ENCODE results near the gene GABRB1. TPM values are rescaled to one million over a fixed set of nuclear protein-coding genes. Genes with fewer than 3 reads are reported as not detected.
A peak's percentile ranks its signal among the peaks of the same experiment; 100 is the strongest.

The GABRB1 gene
- not detected for polyA plus RNA-seq

DNA sequence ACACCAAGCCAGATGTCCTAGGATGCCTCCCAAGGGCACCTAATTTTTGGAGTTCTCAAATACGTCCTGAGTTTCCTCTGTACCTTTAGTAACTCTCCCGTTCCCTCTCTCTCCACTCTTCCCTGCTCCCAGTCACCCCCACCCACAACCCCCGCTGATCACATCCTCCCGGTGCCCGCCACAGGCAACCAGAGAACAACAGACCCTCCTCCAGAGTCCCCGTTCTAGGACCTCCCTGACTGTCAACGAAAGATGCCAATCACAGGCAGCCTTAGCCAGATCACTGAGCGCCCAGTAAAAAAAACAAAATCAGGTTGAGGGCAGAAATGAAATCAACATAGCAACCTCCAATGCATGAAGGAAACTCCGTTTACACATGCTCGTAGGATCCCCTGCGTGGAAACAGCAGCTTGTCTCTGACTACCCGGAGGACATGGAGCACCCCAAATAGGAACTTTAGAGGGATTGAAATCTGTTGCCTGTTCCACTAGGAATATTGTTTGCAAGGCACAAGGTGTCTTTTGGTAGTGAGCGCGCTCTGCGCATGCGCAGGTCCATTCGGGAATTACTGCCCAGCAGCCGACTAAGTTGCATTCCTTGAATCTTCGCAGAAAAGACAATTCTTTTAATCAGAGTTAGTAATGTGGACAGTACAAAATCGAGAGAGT is at the start of gene GABRB1:
TSS of gene GABRB1 (plus strand) at position 557 of the 668 bp plus-strand sequence.
- Histone ChIP-seq H3K4me3 (ENCODE audit: low read depth in 1 of 2, low read length in 2 of 2) (peak within 1 kb of the TSS; percentile 35 to 59), H3K27me3 (ENCODE audit: control insufficient read depth in 1 of 2, insufficient read depth in 2 of 2, low read length in 2 of 2) (no peaks in the 10 kb centered on the region), H3K36me3 (ENCODE audit: control insufficient read depth in 2 of 2, insufficient read depth in 2 of 2, low read length in 1 of 2) (no peaks in the 10 kb centered on the region), H3K9me3 (ENCODE audit: control insufficient read depth in 2 of 2, insufficient read depth in 1 of 2, low read depth in 1 of 2, low read length in 1 of 2) (no peaks in the 10 kb centered on the region), H3K4me1 (ENCODE audit: control insufficient read depth in 2 of 2, insufficient read depth in 2 of 2, low read length in 1 of 2) (peaks cover 0 to 11% of the 10 kb centered on the region in 2 donors), H3K27ac (ENCODE audit: low read depth in 2 of 2, low read length in 1 of 2) (no peak within 1 kb of the TSS)
- 5 to 7% methylated on average over 20 of the region's 20 CpGs for WGBS, 2 donors

GRCh38 chr4:46984781-46985180 is 46.6 kb upstream of the GABRB1 start:
- H3K4me3 ChIP-seq (ENCODE audit: low read depth in 1 of 2, low read length in 2 of 2) = no peak overlapping the region
- no peaks in the 10 kb centered on the region for H3K4me1 ChIP-seq (ENCODE audit: control insufficient read depth in 2 of 2, insufficient read depth in 2 of 2, low read length in 1 of 2)
- WGBS, 2 donors = 87 to 92% methylated on average over 1 of the region's 1 CpG
- no peaks in the 10 kb centered on the region for H3K36me3 ChIP-seq (ENCODE audit: control insufficient read depth in 2 of 2, insufficient read depth in 2 of 2, low read length in 1 of 2)
- no peaks in the 10 kb centered on the region for H3K9me3 ChIP-seq (ENCODE audit: control insufficient read depth in 2 of 2, insufficient read depth in 1 of 2, low read depth in 1 of 2, low read length in 1 of 2)
- H3K27ac ChIP-seq (ENCODE audit: low read depth in 2 of 2, low read length in 1 of 2) = no peak overlapping the region
- no peaks in the 10 kb centered on the region for H3K27me3 ChIP-seq (ENCODE audit: control insufficient read depth in 1 of 2, insufficient read depth in 2 of 2, low read length in 2 of 2)

- Histone ChIP-seq H3K27ac (ENCODE audit: low read depth in 2 of 2, low read length in 1 of 2) (no peak overlapping the region), H3K27me3 (ENCODE audit: control insufficient read depth in 1 of 2, insufficient read depth in 2 of 2, low read length in 2 of 2) (no peaks in the 10 kb centered on the region), H3K4me3 (ENCODE audit: low read depth in 1 of 2, low read length in 2 of 2) (no peak overlapping the region), H3K4me1 (ENCODE audit: control insufficient read depth in 2 of 2, insufficient read depth in 2 of 2, low read length in 1 of 2) (no peaks in the 10 kb centered on the region), H3K36me3 (ENCODE audit: control insufficient read depth in 2 of 2, insufficient read depth in 2 of 2, low read length in 1 of 2) (no peaks in the 10 kb centered on the region), H3K9me3 (ENCODE audit: control insufficient read depth in 2 of 2, insufficient read depth in 1 of 2, low read depth in 1 of 2, low read length in 1 of 2) (no peaks in the 10 kb centered on the region)
- WGBS, 2 donors = 57 to 72% methylated on average over 3 of the region's 3 CpGs
Measured at GRCh38 chr4:46986922-46987638, 44.3 kb upstream of the GABRB1 start.

DNA sequence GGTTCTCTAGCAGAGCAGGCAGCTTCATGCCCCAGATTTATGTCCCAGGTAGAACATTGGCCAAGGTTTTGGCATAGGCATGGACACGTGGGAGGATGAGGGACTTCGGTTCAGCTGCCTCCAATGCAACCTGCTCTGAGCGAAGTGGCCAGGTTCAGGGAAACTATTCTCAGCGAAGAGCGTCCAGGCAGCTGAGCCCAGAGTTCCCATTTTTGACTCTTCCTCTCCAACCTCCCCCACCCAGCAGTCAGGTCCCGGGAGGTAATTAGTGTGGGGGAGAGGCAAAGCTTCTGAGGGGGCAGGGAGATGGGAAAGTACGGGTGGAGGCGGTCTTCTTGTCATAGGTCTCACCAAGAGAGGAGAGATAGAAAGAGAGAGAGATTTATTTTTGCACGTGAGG is 39.0 kb upstream of the GABRB1 start:
- H3K4me3 ChIP-seq (ENCODE audit: low read depth in 1 of 2, low read length in 2 of 2) = no peak overlapping the region
- 19 to 24% methylated on average over 9 of the region's 9 CpGs for WGBS, 2 donors
- H3K4me1 ChIP-seq (ENCODE audit: control insufficient read depth in 2 of 2, insufficient read depth in 2 of 2, low read length in 1 of 2) = peaks cover 0 to 3% of the 10 kb centered on the region in 2 donors
- peaks cover 0 to 3% of the 10 kb centered on the region in 2 donors for H3K27me3 ChIP-seq (ENCODE audit: control insufficient read depth in 1 of 2, insufficient read depth in 2 of 2, low read length in 2 of 2)
- no peak overlapping the region for H3K27ac ChIP-seq (ENCODE audit: low read depth in 2 of 2, low read length in 1 of 2)
- H3K36me3 ChIP-seq (ENCODE audit: control insufficient read depth in 2 of 2, insufficient read depth in 2 of 2, low read length in 1 of 2) = no peaks in the 10 kb centered on the region
- H3K9me3 ChIP-seq (ENCODE audit: control insufficient read depth in 2 of 2, insufficient read depth in 1 of 2, low read depth in 1 of 2, low read length in 1 of 2) = peaks cover 0 to 4% of the 10 kb centered on the region in 2 donors

GRCh38 chr4:46993075-46994006 is 38.0 kb upstream of the GABRB1 start, which contains the start of gene GABRA4:
Gene GABRA4 (minus strand): TSS chr4:46993581. CDS start chr4:46993424, 157 bp downstream.
- Histone ChIP-seq H3K4me3 (ENCODE audit: low read depth in 1 of 2, low read length in 2 of 2) (peak within 1 kb of the TSS; percentile 36 to 42), H3K4me1 (ENCODE audit: control insufficient read depth in 2 of 2, insufficient read depth in 2 of 2, low read length in 1 of 2) (peaks cover 0 to 3% of the 10 kb centered on the region in 2 donors), H3K36me3 (ENCODE audit: control insufficient read depth in 2 of 2, insufficient read depth in 2 of 2, low read length in 1 of 2) (no peaks in the 10 kb centered on the region), H3K27me3 (ENCODE audit: control insufficient read depth in 1 of 2, insufficient read depth in 2 of 2, low read length in 2 of 2) (peaks cover 0 to 3% of the 10 kb centered on the region in 2 donors), H3K9me3 (ENCODE audit: control insufficient read depth in 2 of 2, insufficient read depth in 1 of 2, low read depth in 1 of 2, low read length in 1 of 2) (peaks cover 0 to 4% of the 10 kb centered on the region in 2 donors), H3K27ac (ENCODE audit: low read depth in 2 of 2, low read length in 1 of 2) (no peak within 1 kb of the TSS)
- WGBS, 2 donors = 1 to 2% methylated on average over 66 to 67 of the region's 67 CpGs

DNA sequence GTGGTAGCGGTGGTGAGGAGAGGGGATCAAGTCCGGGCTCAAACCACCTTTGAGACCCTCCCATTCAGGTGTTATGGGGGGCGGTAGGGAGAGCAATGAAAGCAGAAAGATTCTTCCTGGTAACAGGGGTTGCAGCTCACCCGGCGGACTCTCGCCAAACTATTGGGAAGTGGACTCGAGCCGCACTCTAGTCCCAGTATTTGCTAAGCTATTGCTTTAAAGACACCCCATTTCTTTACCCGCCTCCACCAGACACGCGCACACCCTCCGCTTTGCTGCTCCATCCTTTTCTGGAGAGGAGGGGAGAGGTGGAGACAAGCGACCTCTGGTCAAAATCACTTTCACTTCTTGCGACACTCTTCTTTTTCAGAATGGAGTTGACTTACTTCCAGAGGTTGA is 37.4 kb upstream of the GABRB1 start:
- 1 to 3% methylated on average over 14 of the region's 14 CpGs for WGBS, 2 donors
- H3K4me1 ChIP-seq (ENCODE audit: control insufficient read depth in 2 of 2, insufficient read depth in 2 of 2, low read length in 1 of 2) = peaks cover 0 to 3% of the 10 kb centered on the region in 2 donors
- no peak overlapping the region for H3K27ac ChIP-seq (ENCODE audit: low read depth in 2 of 2, low read length in 1 of 2)
- no peaks in the 10 kb centered on the region for H3K36me3 ChIP-seq (ENCODE audit: control insufficient read depth in 2 of 2, insufficient read depth in 2 of 2, low read length in 1 of 2)
- peak overlapping the region; percentile 36 to 42 for H3K4me3 ChIP-seq (ENCODE audit: low read depth in 1 of 2, low read length in 2 of 2)
- peaks cover 0 to 3% of the 10 kb centered on the region in 2 donors for H3K27me3 ChIP-seq (ENCODE audit: control insufficient read depth in 1 of 2, insufficient read depth in 2 of 2, low read length in 2 of 2)
- peaks cover 0 to 4% of the 10 kb centered on the region in 2 donors for H3K9me3 ChIP-seq (ENCODE audit: control insufficient read depth in 2 of 2, insufficient read depth in 1 of 2, low read depth in 1 of 2, low read length in 1 of 2)

DNA sequence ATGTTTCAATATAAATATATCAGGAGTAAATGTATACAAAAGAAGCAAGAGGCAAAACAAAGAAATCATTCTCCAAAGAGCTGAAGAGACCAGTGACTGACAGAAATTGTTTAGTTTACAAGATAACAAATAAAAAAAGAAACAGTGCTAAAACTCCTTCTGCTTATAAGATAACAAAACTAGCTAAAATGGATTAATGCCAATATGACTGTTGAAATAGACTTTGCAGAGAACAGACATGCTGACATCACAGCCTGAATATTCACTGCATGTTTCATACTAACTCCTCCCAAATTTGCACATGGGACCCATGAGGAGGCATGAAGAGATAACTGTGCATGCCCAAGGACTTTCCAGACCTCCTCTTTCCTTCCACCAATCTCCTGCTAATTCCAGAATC is 31.8 kb upstream of the GABRB1 start:
- H3K4me3 ChIP-seq (ENCODE audit: low read depth in 1 of 2, low read length in 2 of 2) = no peak overlapping the region
- peaks cover 0 to 3% of the 10 kb centered on the region in 2 donors for H3K27me3 ChIP-seq (ENCODE audit: control insufficient read depth in 1 of 2, insufficient read depth in 2 of 2, low read length in 2 of 2)
- no peak overlapping the region for H3K27ac ChIP-seq (ENCODE audit: low read depth in 2 of 2, low read length in 1 of 2)
- no peaks in the 10 kb centered on the region for H3K4me1 ChIP-seq (ENCODE audit: control insufficient read depth in 2 of 2, insufficient read depth in 2 of 2, low read length in 1 of 2)
- H3K36me3 ChIP-seq (ENCODE audit: control insufficient read depth in 2 of 2, insufficient read depth in 2 of 2, low read length in 1 of 2) = no peaks in the 10 kb centered on the region
- no peaks in the 10 kb centered on the region for H3K9me3 ChIP-seq (ENCODE audit: control insufficient read depth in 2 of 2, insufficient read depth in 1 of 2, low read depth in 1 of 2, low read length in 1 of 2)

DNA sequence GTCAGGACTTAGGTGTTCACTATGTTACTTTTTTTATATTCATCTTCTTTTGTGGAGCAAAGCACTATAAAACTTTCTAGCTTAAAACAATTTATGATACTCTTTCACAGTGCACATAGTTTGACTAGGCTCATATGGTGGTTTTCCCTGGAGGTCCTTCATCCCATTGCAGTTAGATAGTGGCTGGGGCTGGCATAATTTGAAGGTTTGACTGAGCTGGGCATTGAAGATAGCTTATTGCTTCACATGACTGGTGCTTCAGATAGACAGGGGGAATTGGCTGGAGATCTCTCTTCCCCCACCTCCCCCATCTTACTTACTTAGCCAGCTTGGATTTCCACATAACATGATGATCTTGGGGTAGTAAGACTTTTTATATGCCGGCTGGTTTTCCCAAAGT is 31.0 kb upstream of the GABRB1 start:
- Histone ChIP-seq H3K9me3 (ENCODE audit: control insufficient read depth in 2 of 2, insufficient read depth in 1 of 2, low read depth in 1 of 2, low read length in 1 of 2) (no peaks in the 10 kb centered on the region), H3K4me3 (ENCODE audit: low read depth in 1 of 2, low read length in 2 of 2) (no peak overlapping the region), H3K27ac (ENCODE audit: low read depth in 2 of 2, low read length in 1 of 2) (no peak overlapping the region), H3K27me3 (ENCODE audit: control insufficient read depth in 1 of 2, insufficient read depth in 2 of 2, low read length in 2 of 2) (peaks cover 0 to under 1% of the 10 kb centered on the region in 2 donors), H3K4me1 (ENCODE audit: control insufficient read depth in 2 of 2, insufficient read depth in 2 of 2, low read length in 1 of 2) (no peaks in the 10 kb centered on the region), H3K36me3 (ENCODE audit: control insufficient read depth in 2 of 2, insufficient read depth in 2 of 2, low read length in 1 of 2) (no peaks in the 10 kb centered on the region)
- 80 to 97% methylated on average over 1 of the region's 1 CpG for WGBS, 2 donors

- no peaks in the 10 kb centered on the region for H3K27me3 ChIP-seq (ENCODE audit: control insufficient read depth in 1 of 2, insufficient read depth in 2 of 2, low read length in 2 of 2)
- no peak overlapping the region for H3K4me3 ChIP-seq (ENCODE audit: low read depth in 1 of 2, low read length in 2 of 2)
- no peaks in the 10 kb centered on the region for H3K9me3 ChIP-seq (ENCODE audit: control insufficient read depth in 2 of 2, insufficient read depth in 1 of 2, low read depth in 1 of 2, low read length in 1 of 2)
- H3K27ac ChIP-seq (ENCODE audit: low read depth in 2 of 2, low read length in 1 of 2) = no peak overlapping the region
- no peaks in the 10 kb centered on the region for H3K4me1 ChIP-seq (ENCODE audit: control insufficient read depth in 2 of 2, insufficient read depth in 2 of 2, low read length in 1 of 2)
- 58 to 69% methylated on average over 1 of the region's 1 CpG for WGBS, 2 donors
- no peaks in the 10 kb centered on the region for H3K36me3 ChIP-seq (ENCODE audit: control insufficient read depth in 2 of 2, insufficient read depth in 2 of 2, low read length in 1 of 2)
Measured at GRCh38 chr4:47002580-47002979, 28.8 kb upstream of the GABRB1 start.

Data from esophagus (tissue), 2 donors.